ENCODE data around the gene LRP5.

Gene LRP5

GRCh38 chr11:68386331-68386978 lies 74.1 kb downstream of the LRP5 start:
- POLR2A ChIA-PET = no interaction called here
- TF ChIP-seq CTCF (IDR thresholded peaks at IDR 0.05; ENCODE audit: insufficient read depth, low read length, missing control alignments) = no peak
- H3K4me3 ChIP-seq (ENCODE audit: low read depth, low read length) = no peak overlapping the region
- CTCF ChIA-PET = interaction anchor here (1.5 to 7.0 kb wide), 6 partner anchors 9 to 129 kb away, joined by 4 to 76 read pairs (median 39); no protein-coding TSS in a partner anchor
- no peak for DNase-seq (ENCODE audit: low read depth, low spot score)

GRCh38 chr11:68387840-68388239 lies 75.4 kb downstream of the LRP5 start:
- no peak overlapping the region for H3K4me3 ChIP-seq (ENCODE audit: low read depth, low read length)
- DNase-seq (ENCODE audit: low read depth, low spot score) = no peak
- CTCF ChIA-PET = interaction anchor here (1.3 to 2.5 kb wide), 4 partner anchors 14 to 178 kb away, joined by 3 to 11 read pairs (median 4); no protein-coding TSS in a partner anchor
- TF ChIP-seq CTCF (IDR thresholded peaks at IDR 0.05; ENCODE audit: insufficient read depth, low read length, missing control alignments) = no peak
- POLR2A ChIA-PET = no interaction called here

- ChIA-PET CTCF (interaction anchor here (1.3 to 2.5 kb wide), 3 partner anchors 15 to 179 kb away, joined by 3 to 11 read pairs (median 4); no protein-coding TSS in a partner anchor), POLR2A (no interaction called here)
- no peak for DNase-seq (ENCODE audit: low read depth, low spot score)
- no peak overlapping the region for H3K4me3 ChIP-seq (ENCODE audit: low read depth, low read length)
- TF ChIP-seq CTCF (IDR thresholded peaks at IDR 0.05; ENCODE audit: insufficient read depth, low read length, missing control alignments) = no peak
Measured at GRCh38 chr11:68388595-68389198, 76.3 kb downstream of the LRP5 start.

- DNase-seq (ENCODE audit: low read depth, low spot score) = no peak
- H3K4me3 ChIP-seq (ENCODE audit: low read depth, low read length) = no peak overlapping the region
- no peak for TF ChIP-seq CTCF (IDR thresholded peaks at IDR 0.05; ENCODE audit: insufficient read depth, low read length, missing control alignments)
- CTCF ChIA-PET = interaction anchor here (1.2 to 10.8 kb wide), 3 partner anchors 6 to 133 kb away, joined by 3 to 66 read pairs (median 6); no protein-coding TSS in a partner anchor
- POLR2A ChIA-PET = no interaction called here
Measured at GRCh38 chr11:68390315-68390714, 77.9 kb downstream of the LRP5 start.

GRCh38 chr11:68392822-68393221 lies 80.4 kb downstream of the LRP5 start:
- CTCF ChIA-PET = interaction anchor here (10.8 kb wide), 1 partner anchor 9 kb away, joined by 66 read pairs; no protein-coding TSS in a partner anchor
- no peak for TF ChIP-seq CTCF (IDR thresholded peaks at IDR 0.05; ENCODE audit: insufficient read depth, low read length, missing control alignments)
- DNase-seq (ENCODE audit: low read depth, low spot score) = no peak
- H3K4me3 ChIP-seq (ENCODE audit: low read depth, low read length) = no peak overlapping the region
- POLR2A ChIA-PET = no interaction called here

- CTCF ChIA-PET = interaction anchor here (1.7 to 10.8 kb wide), 2 partner anchors 12 to 139 kb away, joined by 6 to 66 read pairs; no protein-coding TSS in a partner anchor
Measured at GRCh38 chr11:68396516-68396915, 84.1 kb downstream of the LRP5 start.

More at GRCh38 chr11:68396516-68396915, 84.1 kb downstream of the LRP5 start:
- no peak for TF ChIP-seq CTCF (IDR thresholded peaks at IDR 0.05; ENCODE audit: insufficient read depth, low read length, missing control alignments)
- POLR2A ChIA-PET = no interaction called here
- H3K4me3 ChIP-seq (ENCODE audit: low read depth, low read length) = no peak overlapping the region
- DNase-seq (ENCODE audit: low read depth, low spot score) = no peak
